GM23338 (cell line): ENCODE data around the gene RAB36. TPM values are rescaled to one million over a fixed set of nuclear protein-coding genes. Genes with fewer than 3 reads are reported as not detected.

Source experiments
- ATAC-seq: fragments of 200-7000 bp; cut with Tn5 transposase; 3 replicates; pipeline ENCODE4 v1.9.1; 2020
- DNase-seq: peaks from one replicate; pipeline ENCODE4 v3.0.0-alpha.2; 2015; ENCODE audit warnings: low spot score
- H2AFZ ChIP-seq: fragments of 200-600 bp; sonication (generic); 2 replicates; pipeline ENCODE4 v1.8.0; 2016; ENCODE audit warnings: antibody characterized with exemption, mild to moderate bottlenecking, moderate library complexity
- H3F3A ChIP-seq: fragments of 200-600 bp; sonication (generic); replicated peaks from 2 replicates; pipeline ENCODE4 v1.8.0; 2017; ENCODE audit warnings: antibody characterized with exemption, mixed run types, low read depth
- H3K27ac ChIP-seq: fragments of 200-600 bp; sonication (generic); 2 replicates; pipeline ENCODE4 v1.6.1; 2016; ENCODE audit warnings: low read depth
- H3K27me3 ChIP-seq: fragments of 200-600 bp; sonication (generic); 2 replicates; pipeline ENCODE4 v1.8.0; 2016; ENCODE audit warnings: mild to moderate bottlenecking, mixed run types, moderate library complexity; ENCODE audit not compliant: insufficient read depth
- H3K36me3 ChIP-seq: fragments of 200-600 bp; sonication (generic); 2 replicates; pipeline ENCODE4 v1.8.0; 2016; ENCODE audit warnings: mild to moderate bottlenecking; ENCODE audit not compliant: insufficient read depth
- H3K4me1 ChIP-seq: fragments of 200-600 bp; sonication (generic); 2 replicates; pipeline ENCODE4 v1.8.0; 2016; ENCODE audit warnings: mild to moderate bottlenecking, moderate library complexity; ENCODE audit not compliant: insufficient read depth
- H3K4me2 ChIP-seq: fragments of 200-600 bp; sonication (generic); 2 replicates; pipeline ENCODE4 v1.7.1; 2017; ENCODE audit warnings: mixed run types
- H3K4me3 ChIP-seq: fragments of 200-600 bp; sonication (generic); 2 replicates; pipeline ENCODE4 v1.6.1; 2016; ENCODE audit warnings: mixed run types
- H3K79me2 ChIP-seq: fragments of 200-600 bp; sonication (generic); replicated peaks from 2 replicates; pipeline ENCODE4 v1.8.0; 2017; ENCODE audit warnings: mild to moderate bottlenecking; ENCODE audit not compliant: insufficient read depth
- H3K9me2 ChIP-seq: fragments of 200-600 bp; sonication (generic); 2 replicates; pipeline ENCODE4 v1.8.0; 2017; ENCODE audit not compliant: insufficient read depth
- H4K20me1 ChIP-seq: fragments of 200-600 bp; sonication (generic); replicated peaks from 2 replicates; pipeline ENCODE4 v1.8.0; 2017; ENCODE audit warnings: mild to moderate bottlenecking; ENCODE audit not compliant: insufficient read depth
- H3K27ac Mint-ChIP-seq: 2 replicates; pipeline ENCODE4 v1.8.0; 2020; ENCODE audit warnings: inconsistent platforms, mild to moderate bottlenecking, moderate library complexity, mixed read lengths
- H3K27me3 Mint-ChIP-seq: 3 replicates; pipeline ENCODE4 v1.8.0; 2022; ENCODE audit warnings: low read depth, mild to moderate bottlenecking, moderate library complexity, mixed read lengths, inconsistent platforms; ENCODE audit not compliant: insufficient read depth, poor library complexity
- H3K36me3 Mint-ChIP-seq: 3 replicates; pipeline ENCODE4 v1.8.0; 2021; ENCODE audit warnings: low read depth, mild to moderate bottlenecking, inconsistent platforms, moderate library complexity, mixed read lengths
- H3K4me1 Mint-ChIP-seq: 3 replicates; pipeline ENCODE4 v1.8.0; 2020; ENCODE audit warnings: mild to moderate bottlenecking, inconsistent platforms, mixed read lengths
- H3K4me3 Mint-ChIP-seq: 3 replicates; pipeline ENCODE4 v1.8.0; 2021; ENCODE audit warnings: moderate library complexity, mild to moderate bottlenecking, inconsistent platforms, mixed read lengths
- H3K9me3 Mint-ChIP-seq: 3 replicates; pipeline ENCODE4 v1.8.0; 2020; ENCODE audit warnings: moderate library complexity, mild to moderate bottlenecking, inconsistent platforms, mixed read lengths
- CREB1 ChIP-seq: fragments of 250-450 bp; sonication (Bioruptor Pico); IDR thresholded peaks from 2 replicates; pipeline ENCODE4 v1.5.0; 2020; ENCODE audit warnings: low read depth, mild to moderate bottlenecking, moderate library complexity
- EZH2 ChIP-seq: fragments of 200-600 bp; sonication (generic); IDR thresholded peaks from one replicate; pipeline ENCODE4 v1.8.0; 2017; ENCODE audit warnings: antibody characterized with exemption, mild to moderate bottlenecking, low read depth; ENCODE audit not compliant: unreplicated experiment
- EZH2phosphoT487 ChIP-seq: fragments of 200-600 bp; sonication (generic); IDR thresholded peaks from one replicate; pipeline ENCODE4 v1.8.1; 2018; ENCODE audit warnings: antibody characterized with exemption; ENCODE audit not compliant: unreplicated experiment
- JUNB ChIP-seq: IDR thresholded peaks from one replicate; pipeline ENCODE4 v1.6.1; 2016; ENCODE audit warnings: antibody characterized with exemption; ENCODE audit not compliant: unreplicated experiment
- NANOG ChIP-seq: IDR thresholded peaks from 2 replicates; pipeline ENCODE4 v1.6.1; 2016; ENCODE audit warnings: antibody characterized with exemption, borderline replicate concordance
- POLR2AphosphoS5 ChIP-seq: IDR thresholded peaks from 2 replicates; pipeline ENCODE4 v1.6.1; 2016; ENCODE audit warnings: antibody characterized with exemption, low read depth
- STAT1 ChIP-seq: IDR thresholded peaks from one replicate; pipeline ENCODE4 v1.6.1; 2016; ENCODE audit warnings: antibody characterized with exemption; ENCODE audit not compliant: unreplicated experiment
- ZNF114 ChIP-seq: fragments of 250-450 bp; sonication (Bioruptor Pico); IDR thresholded peaks from 2 replicates; pipeline ENCODE4 v1.5.0; 2020; ENCODE audit warnings: mild to moderate bottlenecking, moderate library complexity
- ZNF331 ChIP-seq: fragments of 250-450 bp; sonication (Bioruptor Pico); IDR thresholded peaks from 2 replicates; pipeline ENCODE4 v1.5.0; 2020; ENCODE audit warnings: low read depth, mild to moderate bottlenecking, moderate library complexity
- polyA plus RNA-seq: library from polyadenylated mRNA; unstranded; fragments of >200 nt; fragmentation: Nextera tagmentation; extraction: Ambion mirVana; gene quantifications from 2 replicates; pipeline ENCODE4 v1.2.1, GENCODE V29; 2016
- total RNA-seq: library from RNA; depleted of rRNA; stranded (reverse); fragments of >200 nt; shearing (Covaris generic); gene quantifications from 2 replicates; pipeline ENCODE4 v1.2.3, GENCODE V29; 2014
- TF ChIP-seq, protein P1 (sequence below): IDR thresholded peaks from one replicate; pipeline ENCODE4 v1.6.1; 2018; ENCODE audit warnings: antibody characterized with exemption; ENCODE audit not compliant: unreplicated experiment
- TF ChIP-seq, protein P2 (sequence below): fragments of 250-450 bp; sonication (Bioruptor Pico); IDR thresholded peaks from 2 replicates; pipeline ENCODE4 v1.5.0; 2020; ENCODE audit warnings: mild to moderate bottlenecking, moderate library complexity
- TF ChIP-seq, protein P3 (sequence below): IDR thresholded peaks from 2 replicates; pipeline ENCODE4 v1.6.1; 2016; ENCODE audit warnings: antibody characterized with exemption
- TF ChIP-seq, protein P4 (sequence below), 2 experiments: fragments of 200-600 bp in 1 of 2; sonication (generic) in 1 of 2; conservative IDR thresholded peaks; 2 replicates each; pipeline versions ENCODE4 v1.5.1 to v1.6.1; 2016 to 2017; ENCODE audit warnings: antibody characterized with exemption in 2 of 2, low read depth in 2 of 2, mild to moderate bottlenecking in 2 of 2, moderate library complexity in 1 of 2

Gene RAB36
- total and polyA plus RNA-seq, 2 experiments from 2014 or later: 0.58 to 1.2 TPM

DNA sequence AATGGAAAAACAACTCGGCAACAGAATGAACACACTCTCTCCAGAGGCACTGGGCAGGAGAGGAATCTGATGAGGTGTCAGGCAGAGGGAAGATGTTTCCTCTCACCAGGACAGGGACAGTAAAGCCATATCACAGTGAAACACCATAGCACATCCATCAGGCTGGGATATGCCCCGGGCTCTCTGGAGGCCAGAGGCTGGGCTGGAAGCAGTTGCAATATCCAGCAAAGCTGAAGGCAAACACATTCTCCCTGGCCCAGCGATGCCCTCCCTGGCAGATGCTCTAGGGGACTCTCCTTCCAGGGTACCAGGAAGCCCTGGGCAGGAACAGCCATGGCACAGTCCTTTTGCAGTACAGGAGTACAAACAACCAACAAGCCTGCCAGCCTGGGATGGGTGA lies 14.6 kb upstream of the RAB36 start:
- Histone ChIP-seq H3K27ac (no peak overlapping the region), H3K79me2 (no peaks in the 10 kb centered on the region), H3K4me1 (peaks cover 3% of the 10 kb centered on the region; the same call in 1 of the 2 replicates), H3K4me2 (no peak overlapping the region), H2AFZ (no peak overlapping the region), H3K9me2 (no peaks in the 10 kb centered on the region), H4K20me1 (no peaks in the 10 kb centered on the region), H3K27me3 (no peaks in the 10 kb centered on the region), H3F3A (no peaks in the 10 kb centered on the region), H3K36me3 (no peaks in the 10 kb centered on the region), H3K4me3 (no peak overlapping the region)
- no peak for TF ChIP-seq EZH2
- TF ChIP-seq, protein P1, sequence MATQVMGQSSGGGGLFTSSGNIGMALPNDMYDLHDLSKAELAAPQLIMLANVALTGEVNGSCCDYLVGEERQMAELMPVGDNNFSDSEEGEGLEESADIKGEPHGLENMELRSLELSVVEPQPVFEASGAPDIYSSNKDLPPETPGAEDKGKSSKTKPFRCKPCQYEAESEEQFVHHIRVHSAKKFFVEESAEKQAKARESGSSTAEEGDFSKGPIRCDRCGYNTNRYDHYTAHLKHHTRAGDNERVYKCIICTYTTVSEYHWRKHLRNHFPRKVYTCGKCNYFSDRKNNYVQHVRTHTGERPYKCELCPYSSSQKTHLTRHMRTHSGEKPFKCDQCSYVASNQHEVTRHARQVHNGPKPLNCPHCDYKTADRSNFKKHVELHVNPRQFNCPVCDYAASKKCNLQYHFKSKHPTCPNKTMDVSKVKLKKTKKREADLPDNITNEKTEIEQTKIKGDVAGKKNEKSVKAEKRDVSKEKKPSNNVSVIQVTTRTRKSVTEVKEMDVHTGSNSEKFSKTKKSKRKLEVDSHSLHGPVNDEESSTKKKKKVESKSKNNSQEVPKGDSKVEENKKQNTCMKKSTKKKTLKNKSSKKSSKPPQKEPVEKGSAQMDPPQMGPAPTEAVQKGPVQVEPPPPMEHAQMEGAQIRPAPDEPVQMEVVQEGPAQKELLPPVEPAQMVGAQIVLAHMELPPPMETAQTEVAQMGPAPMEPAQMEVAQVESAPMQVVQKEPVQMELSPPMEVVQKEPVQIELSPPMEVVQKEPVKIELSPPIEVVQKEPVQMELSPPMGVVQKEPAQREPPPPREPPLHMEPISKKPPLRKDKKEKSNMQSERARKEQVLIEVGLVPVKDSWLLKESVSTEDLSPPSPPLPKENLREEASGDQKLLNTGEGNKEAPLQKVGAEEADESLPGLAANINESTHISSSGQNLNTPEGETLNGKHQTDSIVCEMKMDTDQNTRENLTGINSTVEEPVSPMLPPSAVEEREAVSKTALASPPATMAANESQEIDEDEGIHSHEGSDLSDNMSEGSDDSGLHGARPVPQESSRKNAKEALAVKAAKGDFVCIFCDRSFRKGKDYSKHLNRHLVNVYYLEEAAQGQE: no peak
- TF ChIP-seq, protein P2, sequence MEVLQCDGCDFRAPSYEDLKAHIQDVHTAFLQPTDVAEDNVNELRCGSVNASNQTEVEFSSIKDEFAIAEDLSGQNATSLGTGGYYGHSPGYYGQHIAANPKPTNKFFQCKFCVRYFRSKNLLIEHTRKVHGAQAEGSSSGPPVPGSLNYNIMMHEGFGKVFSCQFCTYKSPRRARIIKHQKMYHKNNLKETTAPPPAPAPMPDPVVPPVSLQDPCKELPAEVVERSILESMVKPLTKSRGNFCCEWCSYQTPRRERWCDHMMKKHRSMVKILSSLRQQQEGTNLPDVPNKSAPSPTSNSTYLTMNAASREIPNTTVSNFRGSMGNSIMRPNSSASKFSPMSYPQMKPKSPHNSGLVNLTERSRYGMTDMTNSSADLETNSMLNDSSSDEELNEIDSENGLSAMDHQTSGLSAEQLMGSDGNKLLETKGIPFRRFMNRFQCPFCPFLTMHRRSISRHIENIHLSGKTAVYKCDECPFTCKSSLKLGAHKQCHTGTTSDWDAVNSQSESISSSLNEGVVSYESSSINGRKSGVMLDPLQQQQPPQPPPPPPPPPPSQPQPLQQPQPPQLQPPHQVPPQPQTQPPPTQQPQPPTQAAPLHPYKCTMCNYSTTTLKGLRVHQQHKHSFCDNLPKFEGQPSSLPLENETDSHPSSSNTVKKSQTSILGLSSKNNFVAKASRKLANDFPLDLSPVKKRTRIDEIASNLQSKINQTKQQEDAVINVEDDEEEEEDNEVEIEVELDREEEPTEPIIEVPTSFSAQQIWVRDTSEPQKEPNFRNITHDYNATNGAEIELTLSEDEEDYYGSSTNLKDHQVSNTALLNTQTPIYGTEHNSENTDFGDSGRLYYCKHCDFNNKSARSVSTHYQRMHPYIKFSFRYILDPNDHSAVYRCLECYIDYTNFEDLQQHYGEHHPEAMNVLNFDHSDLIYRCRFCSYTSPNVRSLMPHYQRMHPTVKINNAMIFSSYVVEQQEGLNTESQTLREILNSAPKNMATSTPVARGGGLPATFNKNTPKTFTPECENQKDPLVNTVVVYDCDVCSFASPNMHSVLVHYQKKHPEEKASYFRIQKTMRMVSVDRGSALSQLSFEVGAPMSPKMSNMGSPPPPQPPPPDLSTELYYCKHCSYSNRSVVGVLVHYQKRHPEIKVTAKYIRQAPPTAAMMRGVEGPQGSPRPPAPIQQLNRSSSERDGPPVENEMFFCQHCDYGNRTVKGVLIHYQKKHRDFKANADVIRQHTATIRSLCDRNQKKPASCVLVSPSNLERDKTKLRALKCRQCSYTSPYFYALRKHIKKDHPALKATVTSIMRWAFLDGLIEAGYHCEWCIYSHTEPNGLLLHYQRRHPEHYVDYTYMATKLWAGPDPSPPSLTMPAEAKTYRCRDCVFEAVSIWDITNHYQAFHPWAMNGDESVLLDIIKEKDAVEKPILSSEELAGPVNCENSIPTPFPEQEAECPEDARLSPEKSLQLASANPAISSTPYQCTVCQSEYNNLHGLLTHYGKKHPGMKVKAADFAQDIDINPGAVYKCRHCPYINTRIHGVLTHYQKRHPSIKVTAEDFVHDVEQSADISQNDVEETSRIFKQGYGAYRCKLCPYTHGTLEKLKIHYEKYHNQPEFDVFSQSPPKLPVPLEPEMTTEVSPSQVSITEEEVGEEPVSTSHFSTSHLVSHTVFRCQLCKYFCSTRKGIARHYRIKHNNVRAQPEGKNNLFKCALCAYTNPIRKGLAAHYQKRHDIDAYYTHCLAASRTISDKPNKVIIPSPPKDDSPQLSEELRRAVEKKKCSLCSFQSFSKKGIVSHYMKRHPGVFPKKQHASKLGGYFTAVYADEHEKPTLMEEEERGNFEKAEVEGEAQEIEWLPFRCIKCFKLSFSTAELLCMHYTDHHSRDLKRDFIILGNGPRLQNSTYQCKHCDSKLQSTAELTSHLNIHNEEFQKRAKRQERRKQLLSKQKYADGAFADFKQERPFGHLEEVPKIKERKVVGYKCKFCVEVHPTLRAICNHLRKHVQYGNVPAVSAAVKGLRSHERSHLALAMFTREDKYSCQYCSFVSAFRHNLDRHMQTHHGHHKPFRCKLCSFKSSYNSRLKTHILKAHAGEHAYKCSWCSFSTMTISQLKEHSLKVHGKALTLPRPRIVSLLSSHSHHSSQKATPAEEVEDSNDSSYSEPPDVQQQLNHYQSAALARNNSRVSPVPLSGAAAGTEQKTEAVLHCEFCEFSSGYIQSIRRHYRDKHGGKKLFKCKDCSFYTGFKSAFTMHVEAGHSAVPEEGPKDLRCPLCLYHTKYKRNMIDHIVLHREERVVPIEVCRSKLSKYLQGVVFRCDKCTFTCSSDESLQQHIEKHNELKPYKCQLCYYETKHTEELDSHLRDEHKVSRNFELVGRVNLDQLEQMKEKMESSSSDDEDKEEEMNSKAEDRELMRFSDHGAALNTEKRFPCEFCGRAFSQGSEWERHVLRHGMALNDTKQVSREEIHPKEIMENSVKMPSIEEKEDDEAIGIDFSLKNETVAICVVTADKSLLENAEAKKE: no peak
- TF ChIP-seq NANOG: no peak
- TF ChIP-seq POLR2AphosphoS5: no peak
- no peak for TF ChIP-seq ZNF331 (CRISPR knock-in tag)
- TF ChIP-seq, protein P3, sequence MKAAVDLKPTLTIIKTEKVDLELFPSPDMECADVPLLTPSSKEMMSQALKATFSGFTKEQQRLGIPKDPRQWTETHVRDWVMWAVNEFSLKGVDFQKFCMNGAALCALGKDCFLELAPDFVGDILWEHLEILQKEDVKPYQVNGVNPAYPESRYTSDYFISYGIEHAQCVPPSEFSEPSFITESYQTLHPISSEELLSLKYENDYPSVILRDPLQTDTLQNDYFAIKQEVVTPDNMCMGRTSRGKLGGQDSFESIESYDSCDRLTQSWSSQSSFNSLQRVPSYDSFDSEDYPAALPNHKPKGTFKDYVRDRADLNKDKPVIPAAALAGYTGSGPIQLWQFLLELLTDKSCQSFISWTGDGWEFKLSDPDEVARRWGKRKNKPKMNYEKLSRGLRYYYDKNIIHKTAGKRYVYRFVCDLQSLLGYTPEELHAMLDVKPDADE: no peak
- TF ChIP-seq EZH2phosphoT487: no peak
- TF ChIP-seq JUNB: no peak
- no peak for TF ChIP-seq STAT1
- TF ChIP-seq, protein P4, sequence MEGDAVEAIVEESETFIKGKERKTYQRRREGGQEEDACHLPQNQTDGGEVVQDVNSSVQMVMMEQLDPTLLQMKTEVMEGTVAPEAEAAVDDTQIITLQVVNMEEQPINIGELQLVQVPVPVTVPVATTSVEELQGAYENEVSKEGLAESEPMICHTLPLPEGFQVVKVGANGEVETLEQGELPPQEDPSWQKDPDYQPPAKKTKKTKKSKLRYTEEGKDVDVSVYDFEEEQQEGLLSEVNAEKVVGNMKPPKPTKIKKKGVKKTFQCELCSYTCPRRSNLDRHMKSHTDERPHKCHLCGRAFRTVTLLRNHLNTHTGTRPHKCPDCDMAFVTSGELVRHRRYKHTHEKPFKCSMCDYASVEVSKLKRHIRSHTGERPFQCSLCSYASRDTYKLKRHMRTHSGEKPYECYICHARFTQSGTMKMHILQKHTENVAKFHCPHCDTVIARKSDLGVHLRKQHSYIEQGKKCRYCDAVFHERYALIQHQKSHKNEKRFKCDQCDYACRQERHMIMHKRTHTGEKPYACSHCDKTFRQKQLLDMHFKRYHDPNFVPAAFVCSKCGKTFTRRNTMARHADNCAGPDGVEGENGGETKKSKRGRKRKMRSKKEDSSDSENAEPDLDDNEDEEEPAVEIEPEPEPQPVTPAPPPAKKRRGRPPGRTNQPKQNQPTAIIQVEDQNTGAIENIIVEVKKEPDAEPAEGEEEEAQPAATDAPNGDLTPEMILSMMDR (conservative IDR thresholded peaks at IDR 0.05; ENCODE audit: low read depth in 2 of 2): no peak
- no peak for TF ChIP-seq ZNF114
- no peak for TF ChIP-seq CREB1 (CRISPR knock-in tag)
- Mint-ChIP-seq H3K4me3 (no peak overlapping the region), H3K4me1 (peaks cover 2% of the 10 kb centered on the region; the same call in 2 of the 3 replicates), H3K27me3 (peaks cover 8% of the 10 kb centered on the region), H3K9me3 (peaks cover 2% of the 10 kb centered on the region; the same call in 1 of the 3 replicates), H3K27ac (no peak overlapping the region), H3K36me3 (no peaks in the 10 kb centered on the region)
- ATAC-seq (no peak), DNase-seq (no peak)
